SK-N-SH treated with all-trans-retinoic acid at 6 μM for 48 hours (cell line): ENCODE results near the gene GALNT5.

Experiments
- ARNTL ChIP-seq: fragments of 450-650 bp; formaldehyde crosslinking; IDR thresholded peaks from 2 replicates; pipeline ENCODE4 v1.5.0; 2020; ENCODE audit warnings: low read depth, mild to moderate bottlenecking, moderate library complexity, borderline replicate concordance
- CSDC2 ChIP-seq: fragments of 250-450 bp; sonication (Bioruptor Pico); IDR thresholded peaks from 2 replicates; pipeline ENCODE4 v1.5.0; 2020; ENCODE audit warnings: mild to moderate bottlenecking, moderate library complexity
- ESRRG ChIP-seq: fragments of 250-450 bp; sonication (Bioruptor Pico); IDR thresholded peaks from 2 replicates; pipeline ENCODE4 v1.6.1; 2021; ENCODE audit warnings: mild to moderate bottlenecking
- SNAI2 ChIP-seq: fragments of 250-450 bp; sonication (Bioruptor Pico); IDR thresholded peaks from 2 replicates; pipeline ENCODE4 v1.5.0; 2020; ENCODE audit warnings: mild to moderate bottlenecking, moderate library complexity
- TCF4 ChIP-seq: fragments of 250-450 bp; sonication (Bioruptor Pico); IDR thresholded peaks from 2 replicates; pipeline ENCODE4 v1.8.0; 2021; ENCODE audit warnings: mild to moderate bottlenecking, moderate library complexity, borderline replicate concordance
- TSHZ2 ChIP-seq: fragments of 250-450 bp; sonication (Bioruptor Pico); IDR thresholded peaks from 2 replicates; pipeline ENCODE4 v1.5.0; 2020; ENCODE audit warnings: mild to moderate bottlenecking, moderate library complexity
- ZC3H10 ChIP-seq: fragments of 250-450 bp; sonication (Bioruptor Pico); IDR thresholded peaks from 2 replicates; pipeline ENCODE4 v1.5.1; 2021; ENCODE audit warnings: mild to moderate bottlenecking, moderate library complexity
- ZNF8 ChIP-seq: fragments of 450-650 bp; formaldehyde crosslinking; IDR thresholded peaks from 2 replicates; pipeline ENCODE4 v1.5.0; 2020; ENCODE audit warnings: mild to moderate bottlenecking, moderate library complexity
- TF ChIP-seq, protein P1 (sequence below): fragments of 250-450 bp; sonication (Bioruptor Pico); IDR thresholded peaks from 2 replicates; pipeline ENCODE4 v1.8.0; 2021; ENCODE audit warnings: low read depth, mild to moderate bottlenecking, moderate library complexity, borderline replicate concordance

DNA sequence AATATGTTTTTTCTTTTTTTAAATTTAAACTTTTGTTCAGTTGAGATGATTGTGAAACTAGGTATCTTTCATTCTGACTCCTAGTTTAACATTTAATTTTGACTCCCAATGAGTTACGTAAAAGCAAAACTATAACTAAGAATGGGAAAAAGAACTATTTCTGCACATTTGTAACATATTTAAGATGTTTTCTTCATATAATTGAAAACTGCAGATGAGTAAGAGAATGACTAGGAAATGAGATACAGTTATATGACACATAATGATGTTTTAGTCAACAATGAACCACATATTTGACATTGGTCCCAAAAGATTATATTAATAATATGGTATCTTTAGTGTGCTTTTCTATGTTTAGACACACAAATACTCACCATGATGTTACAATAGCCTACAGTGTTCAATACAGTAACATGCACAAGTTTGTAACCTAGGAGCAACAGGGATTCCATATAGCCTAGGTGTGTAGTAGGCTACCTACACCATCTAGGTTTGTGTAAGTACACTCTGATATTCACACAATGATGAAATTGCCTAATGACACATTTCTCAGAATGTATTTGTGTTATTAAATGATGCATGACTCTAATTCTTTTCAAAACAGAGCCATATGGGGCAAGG, 55.5 kb downstream of the GALNT5 start:
- TF ChIP-seq ESRRG (CRISPR knock-in tag): no peak
- TF ChIP-seq CSDC2: no peak
- no peak for TF ChIP-seq ARNTL (CRISPR knock-in tag)
- TF ChIP-seq TCF4 (CRISPR knock-in tag): no peak
- TF ChIP-seq SNAI2: no peak
- no peak for TF ChIP-seq TSHZ2 (CRISPR knock-in tag)
- no peak for TF ChIP-seq ZC3H10 (CRISPR knock-in tag)
- TF ChIP-seq ZNF8 (CRISPR knock-in tag): no peak
- TF ChIP-seq, protein P1, sequence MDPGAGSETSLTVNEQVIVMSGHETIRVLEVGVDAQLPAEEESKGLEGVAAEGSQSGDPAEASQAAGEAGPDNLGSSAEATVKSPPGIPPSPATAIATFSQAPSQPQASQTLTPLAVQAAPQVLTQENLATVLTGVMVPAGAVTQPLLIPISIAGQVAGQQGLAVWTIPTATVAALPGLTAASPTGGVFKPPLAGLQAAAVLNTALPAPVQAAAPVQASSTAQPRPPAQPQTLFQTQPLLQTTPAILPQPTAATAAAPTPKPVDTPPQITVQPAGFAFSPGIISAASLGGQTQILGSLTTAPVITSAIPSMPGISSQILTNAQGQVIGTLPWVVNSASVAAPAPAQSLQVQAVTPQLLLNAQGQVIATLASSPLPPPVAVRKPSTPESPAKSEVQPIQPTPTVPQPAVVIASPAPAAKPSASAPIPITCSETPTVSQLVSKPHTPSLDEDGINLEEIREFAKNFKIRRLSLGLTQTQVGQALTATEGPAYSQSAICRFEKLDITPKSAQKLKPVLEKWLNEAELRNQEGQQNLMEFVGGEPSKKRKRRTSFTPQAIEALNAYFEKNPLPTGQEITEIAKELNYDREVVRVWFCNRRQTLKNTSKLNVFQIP (CRISPR knock-in tag): no peak
